Measurements from ENCODE around the gene CX3CL1. TPM values are rescaled to one million over a fixed set of nuclear protein-coding genes. Genes with fewer than 3 reads are reported as not detected.

The CX3CL1 gene
- total and polyA plus RNA-seq, 2 of the 4 experiments (the other 2 are of a cell fraction) = 0.18 to 0.77 TPM

- in situ Hi-C loops (cut with MboI; ENCODE audit: low sequenced_read_pairs) = no loop called here
- peaks cover 51% of the 10 kb centered on the region for H3K36me3 ChIP-seq (ENCODE audit: control insufficient read depth, insufficient read depth, low read length)
- no peak overlapping the region for H3K56ac ChIP-seq (ENCODE audit: extremely low read depth, insufficient read depth, low read length)
Measured at GRCh38 chr16:57434003-57434402, 61.7 kb downstream of the CX3CL1 start.

More at GRCh38 chr16:57434003-57434402, 61.7 kb downstream of the CX3CL1 start:
- Histone ChIP-seq H2BK20ac (ENCODE audit: low read depth, low read length) (no peak overlapping the region), H4K8ac (ENCODE audit: low read depth in 2 of 2, low read length in 2 of 2) (no peak overlapping the region), H4K20me1 (ENCODE audit: insufficient read depth, low read length) (no peaks in the 10 kb centered on the region), H3K4ac (ENCODE audit: low read depth, low read length) (no peak overlapping the region), H3K9me3 (ENCODE audit: control insufficient read depth, insufficient read depth, low read length) (no peaks in the 10 kb centered on the region), H2BK5ac (ENCODE audit: low read depth, low read length, poor library complexity, severe bottlenecking) (no peak overlapping the region), H3K4me2 (ENCODE audit: low read depth, low read length) (no peak overlapping the region), H2BK120ac (ENCODE audit: low read depth, low read length) (no peak overlapping the region), H2AK9ac (replicated peaks; ENCODE audit: low read depth, low read length, poor library complexity) (no peak overlapping the region), H3K4me3 (ENCODE audit: insufficient read depth, low read depth, low read length) (no peak overlapping the region), H3K14ac (replicated peaks; ENCODE audit: low read depth, low read length) (no peak overlapping the region), H3K9me1 (ENCODE audit: insufficient read depth, low read length) (no peaks in the 10 kb centered on the region), H3K4me1 (ENCODE audit: control insufficient read depth, insufficient read depth, low read length) (no peaks in the 10 kb centered on the region), H3K18ac (ENCODE audit: low read depth, low read length) (no peak overlapping the region), H2BK15ac (ENCODE audit: low read depth, low read length) (no peak overlapping the region), H2AK5ac (ENCODE audit: low read depth, low read length) (no peak overlapping the region), H2AFZ (replicated peaks; ENCODE audit: low read length, poor library complexity) (no peak overlapping the region), H3K79me1 (ENCODE audit: low read depth in 1 of 2, low read length in 2 of 2) (0 out of 4 replicates have a peak, but pooled peaks cover 0 to 3% of the 10 kb centered on the region in 2 experiments), H3K9ac (ENCODE audit: low read depth, low read length) (no peak overlapping the region), H4K91ac (ENCODE audit: insufficient read depth, low read depth, low read length) (no peak overlapping the region), H3K27ac (ENCODE audit: insufficient read depth, low read length) (no peak overlapping the region), H3K27me3 (ENCODE audit: control insufficient read depth, insufficient read depth, low read length) (no peaks in the 10 kb centered on the region), H3K23ac (ENCODE audit: low read depth, low read length) (no peak overlapping the region), H4K5ac (ENCODE audit: low read depth, low read length) (no peak overlapping the region)
- POLR2A ChIA-PET (ENCODE audit: unreplicated experiment) = no interaction called here
- no TSS peak for BruUV-seq (replicated peaks)
- no CpG with 5 or more reads among the region's 2 CpGs for WGBS, 2 experiments (ENCODE audit: extremely low coverage in 2 of 2, insufficient read length in 1 of 2)
- intact Hi-C loops (cut with micrococcal nuclease) (no loop called here), dilution Hi-C loops (cut with HindIII; ENCODE audit: low sequenced_read_pairs, unreplicated experiment) (no loop called here)
- DNase-seq (no peak), ATAC-seq (ENCODE audit: low read depth) (no peak)
- no peak for TF ChIP-seq RAD21 (IDR thresholded peaks at IDR 0.05; ENCODE audit: low read length)
- CTCF ChIA-PET = interaction anchor here (0.6 to 1.1 kb wide), 2 partner anchors 7 to 12 kb away, joined by 3 to 5 read pairs; no protein-coding TSS in a partner anchor

Small RNA genes lying within 50 kb of the gene (microRNA-seq; reads per million reads assigned to microRNA genes)
- gene AC108081.1 (ENCODE audit: insufficient read depth, insufficient read length) = not detected

Small RNA genes lying within 50 kb of the gene (small RNA-seq; reads per million reads assigned to genes)
- 0 reads per million in 5 experiments for gene AC108081.1

Other genes starting within 250 kb of the CX3CL1 start
- gene PSME3IP1, start 186.5 kb upstream of the CX3CL1 start, total RNA-seq (2012; rRNA removed) = 50.2 and 52.2 TPM in 2 replicates
- gene PSME3IP1, start 186.5 kb upstream of the CX3CL1 start, polyA plus RNA-seq (2012; rRNA removed) = 71.2 and 75.2 TPM in 2 replicates
- 59.2 and 62.2 TPM in 2 replicates for gene RSPRY1, start 186.2 kb upstream of the CX3CL1 start, total RNA-seq (2012; rRNA removed)
- gene RSPRY1, start 186.2 kb upstream of the CX3CL1 start, polyA plus RNA-seq (2012; rRNA removed) = 23.7 and 25.2 TPM in 2 replicates
- 73.7 and 77.8 TPM in 2 replicates for gene ARL2BP, start 127.2 kb upstream of the CX3CL1 start, total RNA-seq (2012; rRNA removed)
- gene ARL2BP, start 127.2 kb upstream of the CX3CL1 start, polyA plus RNA-seq (2012; rRNA removed) = 46.8 and 46.9 TPM in 2 replicates
- not detected in 2 replicates for gene PLLP, start 87.8 kb upstream of the CX3CL1 start, total RNA-seq (2012; rRNA removed)
- gene PLLP, start 87.8 kb upstream of the CX3CL1 start, polyA plus RNA-seq (2012; rRNA removed) = 0.05 TPM in 1 of 2 replicates, not detected in the other
- gene CCL22, start 13.7 kb upstream of the CX3CL1 start, total RNA-seq (2012; rRNA removed) = not detected in 2 replicates
- gene CCL22, start 13.7 kb upstream of the CX3CL1 start, polyA plus RNA-seq (2012; rRNA removed) = not detected in 2 replicates
- not detected in 2 replicates for gene CCL17, start 32.3 kb downstream of the CX3CL1 start, total RNA-seq (2012; rRNA removed)
- gene CCL17, start 32.3 kb downstream of the CX3CL1 start, polyA plus RNA-seq (2012; rRNA removed) = not detected in 2 replicates
- gene CIAPIN1, start 74.9 kb downstream of the CX3CL1 start, total RNA-seq (2012; rRNA removed) = 42.2 and 47.7 TPM in 2 replicates
- gene CIAPIN1, start 74.9 kb downstream of the CX3CL1 start, polyA plus RNA-seq (2012; rRNA removed) = 40.2 and 41.6 TPM in 2 replicates
- 50.0 and 57.9 TPM in 2 replicates for gene COQ9, start 75.0 kb downstream of the CX3CL1 start, total RNA-seq (2012; rRNA removed)
- 56.1 and 58.5 TPM in 2 replicates for gene COQ9, start 75.0 kb downstream of the CX3CL1 start, polyA plus RNA-seq (2012; rRNA removed)
- gene POLR2C, start 90.2 kb downstream of the CX3CL1 start, total RNA-seq (2012; rRNA removed) = 188 and 340 TPM in 2 replicates
- gene POLR2C, start 90.2 kb downstream of the CX3CL1 start, polyA plus RNA-seq (2012; rRNA removed) = 136 and 137 TPM in 2 replicates
- gene DOK4, start 114.0 kb downstream of the CX3CL1 start, total RNA-seq (2012; rRNA removed) = 20.3 and 22.0 TPM in 2 replicates
- gene DOK4, start 114.0 kb downstream of the CX3CL1 start, polyA plus RNA-seq (2012; rRNA removed) = 25.9 and 30.1 TPM in 2 replicates
- 5.4 and 5.6 TPM in 2 replicates for gene CCDC102A, start 164.1 kb downstream of the CX3CL1 start, total RNA-seq (2012; rRNA removed)
- gene CCDC102A, start 164.1 kb downstream of the CX3CL1 start, polyA plus RNA-seq (2012; rRNA removed) = 8.5 and 11.4 TPM in 2 replicates
- gene ADGRG5, start 170.2 kb downstream of the CX3CL1 start, total RNA-seq (2012; rRNA removed) = not detected in 2 replicates
- gene ADGRG5, start 170.2 kb downstream of the CX3CL1 start, polyA plus RNA-seq (2012; rRNA removed) = not detected in 2 replicates